ENCODE data around the gene RAD18.

- TF ChIP-seq CTCF (IDR thresholded peaks at IDR 0.05) (no peak), POLR2AphosphoS5 (IDR thresholded peaks at IDR 0.05) (no peak), EP300 (IDR thresholded peaks at IDR 0.05) (no peak)
Observed at GRCh38 chr3:8884630-8885290, 78.5 kb downstream of the RAD18 start.

All from sigmoid colon (tissue), 4 donors.